HEK293T (cell line): Measurements from ENCODE around the gene KCNMB4.

Experiments used
- BHLHE40 ChIP-seq: fragments of 450-650 bp; IDR thresholded peaks from 2 replicates; pipeline ENCODE4 v1.6.1; 2016; ENCODE audit warnings: mild to moderate bottlenecking, moderate library complexity, borderline replicate concordance
- L3MBTL2 ChIP-seq: fragments of 450-650 bp; conservative IDR thresholded peaks from 2 replicates; pipeline ENCODE4 v1.6.1; 2016; ENCODE audit warnings: mild to moderate bottlenecking
- TARDBP ChIP-seq: fragments of 450-650 bp; IDR thresholded peaks from 2 replicates; pipeline ENCODE4 v1.6.1; 2016
- ZNF384 ChIP-seq: fragments of 450-650 bp; IDR thresholded peaks from 2 replicates; pipeline ENCODE4 v1.6.1; 2016

- TF ChIP-seq L3MBTL2 (no peak), ZNF384 (no peak), TARDBP (no peak), BHLHE40 (no peak)
Observed at GRCh38 chr12:70359458-70360197, 6.5 kb upstream of the KCNMB4 start.
